ENCODE measurements around the gene HSDL2. TPM values are rescaled to one million over a fixed set of nuclear protein-coding genes. Genes with fewer than 3 reads are reported as not detected.
A peak's percentile ranks its signal among the peaks of the same experiment; 100 is the strongest.
"Not testable (repeated sequence)": the region's sequence is repeated elsewhere in the genome, so short reads cannot be mapped to it uniquely, and the experiment has no call there.

HSDL2 gene
- total RNA-seq, 6 experiments from 2014 or later = 31.7 to 38.6 (median 33.5) TPM

- Mint-ChIP-seq H3K9me3 (no peaks in the 10 kb centered on the region), H3K4me1 (ENCODE audit: low read depth) (no peaks in the 10 kb centered on the region), H3K27ac (no peak overlapping the region), H3K4me3 (no peak overlapping the region), H3K36me3 (ENCODE audit: low read depth) (peaks cover 14% of the 10 kb centered on the region; the same call in 1 of the 2 replicates), H3K27me3 (ENCODE audit: insufficient read depth) (no peaks in the 10 kb centered on the region; the same call in 1 of the 2 replicates)
- no peak for TF ChIP-seq CTCF (IDR thresholded peaks at IDR 0.05)
- no peak for DNase-seq
These were observed 31.7 kb downstream of the HSDL2 start for GRCh38 chr9:112411626-112412027.

GRCh38 chr9:112413728-112414127, 33.8 kb downstream of the HSDL2 start:
- H3K27me3 Mint-ChIP-seq (ENCODE audit: insufficient read depth); H3K27ac Mint-ChIP-seq; H3K36me3 Mint-ChIP-seq (ENCODE audit: low read depth); H3K4me1 Mint-ChIP-seq (ENCODE audit: low read depth); DNase-seq; H3K4me3 Mint-ChIP-seq; H3K9me3 Mint-ChIP-seq: not testable (repeated sequence)

DNA sequence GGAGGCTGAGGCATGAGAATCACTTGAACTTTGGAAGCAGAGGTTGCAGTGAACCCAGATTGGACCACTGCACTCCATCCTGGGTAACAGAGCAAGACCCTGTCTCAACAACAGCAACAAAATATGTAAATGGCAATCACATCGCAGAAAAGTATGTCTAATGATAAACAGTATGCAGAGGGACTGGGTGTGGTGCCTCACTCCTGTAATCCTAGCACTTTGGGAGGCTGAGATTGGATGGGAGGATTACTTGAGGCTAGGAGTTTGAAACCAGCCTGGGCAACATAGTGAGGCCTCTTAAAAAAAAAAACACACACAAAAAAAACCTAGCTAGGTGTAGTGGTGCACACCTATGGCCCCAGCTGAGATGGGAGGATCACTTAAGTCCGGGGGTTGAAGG, 40.3 kb downstream of the HSDL2 start:
- H3K27ac Mint-ChIP-seq = no peak overlapping the region
- TF ChIP-seq CTCF (IDR thresholded peaks at IDR 0.05) = no peak

DNA sequence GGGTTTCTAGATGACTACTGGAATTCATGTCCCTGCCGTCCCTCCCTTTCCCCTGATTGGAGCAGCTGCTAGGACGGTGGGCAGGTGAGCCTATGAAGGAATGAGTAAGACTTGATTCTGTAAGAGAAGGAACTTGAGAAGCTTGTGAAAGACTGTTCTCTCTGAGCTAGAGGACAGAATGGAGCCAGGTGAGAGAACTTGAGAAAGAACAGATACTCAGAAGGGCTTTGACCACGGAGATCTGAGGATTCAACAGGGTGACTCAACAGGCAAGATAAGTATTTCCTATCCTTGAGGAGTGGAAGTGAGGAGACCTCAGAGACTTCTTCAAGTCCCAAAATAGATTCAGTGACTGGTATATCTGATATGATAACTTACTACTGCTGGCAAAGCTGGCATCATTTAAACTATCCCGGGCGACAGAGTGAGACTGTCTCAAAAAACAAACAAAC, 41.9 kb downstream of the HSDL2 start:
- 0 out of 2 replicates have a peak, but pooled peaks cover 7% of the 10 kb centered on the region for H3K36me3 Mint-ChIP-seq (ENCODE audit: low read depth)
- peak; percentile 27 for DNase-seq

More for the DNA sequence above, 40.3 kb downstream of the HSDL2 start:
- Mint-ChIP-seq H3K4me1 (ENCODE audit: low read depth) (peaks cover 9% of the 10 kb centered on the region), H3K36me3 (ENCODE audit: low read depth) (0 out of 2 replicates have a peak, but pooled peaks cover 7% of the 10 kb centered on the region), H3K4me3 (no peak overlapping the region), H3K27me3 (ENCODE audit: insufficient read depth) (no peaks in the 10 kb centered on the region), H3K9me3 (no peaks in the 10 kb centered on the region)
- no peak for DNase-seq

GRCh38 chr9:112422417-112423148, 42.7 kb downstream of the HSDL2 start:
- H3K27ac Mint-ChIP-seq = no peak overlapping the region

More for the DNA sequence above, 41.9 kb downstream of the HSDL2 start:
- TF ChIP-seq CTCF (IDR thresholded peaks at IDR 0.05) = no peak
- Mint-ChIP-seq H3K27ac (peak overlapping the region; percentile 4; the same call in 1 of the 2 replicates), H3K4me1 (ENCODE audit: low read depth) (peaks cover 9% of the 10 kb centered on the region), H3K9me3 (no peaks in the 10 kb centered on the region), H3K4me3 (no peak overlapping the region), H3K27me3 (ENCODE audit: insufficient read depth) (no peaks in the 10 kb centered on the region)

More at GRCh38 chr9:112422417-112423148, 42.7 kb downstream of the HSDL2 start:
- peaks cover 9% of the 10 kb centered on the region for H3K4me1 Mint-ChIP-seq (ENCODE audit: low read depth)
- no peak for TF ChIP-seq CTCF (IDR thresholded peaks at IDR 0.05)
- no peaks in the 10 kb centered on the region for H3K27me3 Mint-ChIP-seq (ENCODE audit: insufficient read depth)
- H3K4me3 Mint-ChIP-seq = no peak overlapping the region
- DNase-seq = no peak
- 0 out of 2 replicates have a peak, but pooled peaks cover 7% of the 10 kb centered on the region for H3K36me3 Mint-ChIP-seq (ENCODE audit: low read depth)
- no peaks in the 10 kb centered on the region for H3K9me3 Mint-ChIP-seq

Data from HFFc6 (cell line).